Panc1 (cell line): ENCODE data around the gene CNKSR3. TPM values are rescaled to one million over a fixed set of nuclear protein-coding genes. Genes with fewer than 3 reads are reported as not detected.

Experiments used
- ATAC-seq: fragments of 200-7000 bp; cut with Tn5 transposase; 2 replicates; pipeline ENCODE4 v1.9.1; 2020; ENCODE audit warnings: mild to moderate bottlenecking, moderate library complexity
- BruUV-seq: library from RNA; stranded (reverse); fragments of 400-500 nt; replicated peaks from 2 replicates; lab custom pipeline; 2021; lab: Mats Ljungman, UMichigan
- CTCF ChIA-PET: fragments of 300-600 bp; sonication (Branson Sonifier 250); formaldehyde crosslinking; loops from one replicate; lab custom pipeline; 2022; ENCODE audit warnings: antibody characterized with exemption; lab: Charles Lee
- POLR2A ChIA-PET: fragments of 300-600 bp; sonication (Branson Sonifier 250); formaldehyde crosslinking; loops from one replicate; lab custom pipeline; 2022; ENCODE audit warnings: antibody characterized with exemption; lab: Charles Lee
- DNase-seq: peaks from one replicate; pipeline ENCODE4 v3.0.0-alpha.2; 2010; ENCODE audit warnings: low read depth, low spot score
- H3K27ac ChIP-seq: 2 replicates; pipeline ENCODE4 v1.5.1; 2011; ENCODE audit warnings: mild to moderate bottlenecking, low read length, inconsistent platforms
- H3K27me3 ChIP-seq: fragments of 200-500 bp; sonication (Bioruptor generic); 2 replicates; pipeline ENCODE4 v1.6.0; 2014; ENCODE audit warnings: low read length, inconsistent platforms; ENCODE audit not compliant: control insufficient read depth, insufficient read depth
- H3K36me3 ChIP-seq: fragments of 200-500 bp; sonication (Bioruptor generic); 2 replicates; pipeline ENCODE4 v1.5.1; 2014; ENCODE audit warnings: inconsistent platforms, mild to moderate bottlenecking, low read length, moderate library complexity; ENCODE audit not compliant: control insufficient read depth, insufficient read depth
- H3K4me1 ChIP-seq: 2 replicates; pipeline ENCODE4 v1.5.1; 2011; ENCODE audit warnings: inconsistent platforms, mild to moderate bottlenecking, low read length, moderate library complexity; ENCODE audit not compliant: control insufficient read depth, insufficient read depth
- H3K4me3 ChIP-seq, 2 experiments: 2 replicates each; pipeline ENCODE4 v1.5.1; 2011 to 2012; ENCODE audit warnings: low read depth in 2 of 2, low read length in 2 of 2, mild to moderate bottlenecking in 2 of 2, inconsistent platforms in 1 of 2, moderate library complexity in 1 of 2
- H3K9me3 ChIP-seq: fragments of 200-500 bp; sonication (Bioruptor generic); 2 replicates; pipeline ENCODE4 v1.5.1; 2014; ENCODE audit warnings: low read depth, mild to moderate bottlenecking, inconsistent platforms, low read length, moderate library complexity; ENCODE audit not compliant: control insufficient read depth, insufficient read depth
- CTCF ChIP-seq: fragments of 450-650 bp; IDR thresholded peaks from 2 replicates; pipeline ENCODE4 v1.5.1; 2017; ENCODE audit warnings: mild to moderate bottlenecking
- POLR2AphosphoS5 ChIP-seq: IDR thresholded peaks from 2 replicates; pipeline ENCODE4 v1.6.1; 2012; ENCODE audit warnings: mild to moderate bottlenecking, low read depth, low read length, moderate library complexity
- REST ChIP-seq, 2 experiments: IDR thresholded peaks; 2 replicates each; pipeline ENCODE4 v1.6.1; 2011 to 2012; ENCODE audit warnings: low read depth in 2 of 2, control low read depth in 1 of 2, low read length in 1 of 2, mild to moderate bottlenecking in 1 of 2, moderate library complexity in 1 of 2; ENCODE audit not compliant: insufficient read depth in 1 of 2
- SIN3A ChIP-seq: IDR thresholded peaks from 2 replicates; pipeline ENCODE4 v1.6.1; 2012; ENCODE audit warnings: low read depth, mild to moderate bottlenecking, low read length, moderate library complexity, borderline replicate concordance; ENCODE audit not compliant: insufficient read depth
- TCF7L2 ChIP-seq: IDR thresholded peaks from 2 replicates; pipeline ENCODE4 v1.6.1; 2011; ENCODE audit warnings: mild to moderate bottlenecking, low read depth, low read length, inconsistent platforms
- in situ Hi-C: cut with HindIII; loops from 2 replicates; pipeline ENCODE4 v1.10.0; 2016; ENCODE audit warnings: low sequenced_read_pairs, low pct_unique_long_range_greater_than_20kb
- intact Hi-C: fragments of 100-400 bp; cut with micrococcal nuclease; formaldehyde crosslinking; loops from one replicate; pipeline ENCODE4 v1.10.0; 2022; ENCODE audit not compliant: unreplicated experiment
- total RNA-seq: library from RNA; stranded (reverse); gene quantifications from one replicate; pipeline ENCODE4 v1.2.1, GENCODE V29; 2021; ENCODE audit not compliant: unreplicated experiment

Gene CNKSR3
- total RNA-seq, 1 experiment from 2014 or later, result 18.2 TPM

GRCh38 chr6:154341871-154342270 is 168.6 kb downstream of the CNKSR3 start:
- Histone ChIP-seq H3K9me3 (no peaks in the 10 kb centered on the region; the same call in 1 of the 2 replicates), H3K36me3 (no peaks in the 10 kb centered on the region), H3K27ac (no peak overlapping the region), H3K4me3 (no peak overlapping the region), H3K27me3 (no peaks in the 10 kb centered on the region), H3K4me1 (no peaks in the 10 kb centered on the region)
- POLR2A ChIA-PET, result no interaction called here
- in situ Hi-C loops (no loop called here), intact Hi-C loops (no loop called here)
- ATAC-seq (no peak), DNase-seq (no peak)
- TF ChIP-seq SIN3A (no peak), CTCF (no peak), TCF7L2 (no peak), REST (IDR thresholded peaks at IDR 0.05; ENCODE audit: insufficient read depth in 1 of 2, low read depth in 2 of 2, low read length in 1 of 2) (no peak), POLR2AphosphoS5 (no peak)
- CTCF ChIA-PET, result no interaction called here
- BruUV-seq, result no TSS peak

- H3K4me3 ChIP-seq, result no peak overlapping the region
- no peaks in the 10 kb centered on the region for H3K27me3 ChIP-seq
- CTCF ChIA-PET, result no interaction called here
- intact Hi-C loops (no loop called here), in situ Hi-C loops (no loop called here)
- no peak for TF ChIP-seq REST (IDR thresholded peaks at IDR 0.05; ENCODE audit: insufficient read depth in 1 of 2, low read depth in 2 of 2, low read length in 1 of 2)
- TF ChIP-seq TCF7L2, result no peak
- no peak for TF ChIP-seq CTCF
- TF ChIP-seq SIN3A, result no peak
- H3K4me1 ChIP-seq, result no peaks in the 10 kb centered on the region
- no peak overlapping the region for H3K27ac ChIP-seq
- POLR2A ChIA-PET, result no interaction called here
- ATAC-seq (no peak), DNase-seq (no peak)
- no peaks in the 10 kb centered on the region for H3K36me3 ChIP-seq
- BruUV-seq, result no TSS peak
- no peaks in the 10 kb centered on the region; the same call in 1 of the 2 replicates for H3K9me3 ChIP-seq
These were observed 169.1 kb downstream of the CNKSR3 start for GRCh38 chr6:154341336-154341735.

Other genes starting within 250 kb of the CNKSR3 start
- 0.28 TPM for gene IPCEF1, start 153.9 kb downstream of the CNKSR3 start, total RNA-seq
- gene SCAF8, start 222.7 kb upstream of the CNKSR3 start, total RNA-seq, result 38.9 TPM